ENCODE measurements around the gene C3.
A peak's percentile ranks its signal among the peaks of the same experiment; 100 is the strongest.
"Not testable (repeated sequence)": the region's sequence is repeated elsewhere in the genome, so short reads cannot be mapped to it uniquely, and the experiment has no call there.

The C3 gene

DNA sequence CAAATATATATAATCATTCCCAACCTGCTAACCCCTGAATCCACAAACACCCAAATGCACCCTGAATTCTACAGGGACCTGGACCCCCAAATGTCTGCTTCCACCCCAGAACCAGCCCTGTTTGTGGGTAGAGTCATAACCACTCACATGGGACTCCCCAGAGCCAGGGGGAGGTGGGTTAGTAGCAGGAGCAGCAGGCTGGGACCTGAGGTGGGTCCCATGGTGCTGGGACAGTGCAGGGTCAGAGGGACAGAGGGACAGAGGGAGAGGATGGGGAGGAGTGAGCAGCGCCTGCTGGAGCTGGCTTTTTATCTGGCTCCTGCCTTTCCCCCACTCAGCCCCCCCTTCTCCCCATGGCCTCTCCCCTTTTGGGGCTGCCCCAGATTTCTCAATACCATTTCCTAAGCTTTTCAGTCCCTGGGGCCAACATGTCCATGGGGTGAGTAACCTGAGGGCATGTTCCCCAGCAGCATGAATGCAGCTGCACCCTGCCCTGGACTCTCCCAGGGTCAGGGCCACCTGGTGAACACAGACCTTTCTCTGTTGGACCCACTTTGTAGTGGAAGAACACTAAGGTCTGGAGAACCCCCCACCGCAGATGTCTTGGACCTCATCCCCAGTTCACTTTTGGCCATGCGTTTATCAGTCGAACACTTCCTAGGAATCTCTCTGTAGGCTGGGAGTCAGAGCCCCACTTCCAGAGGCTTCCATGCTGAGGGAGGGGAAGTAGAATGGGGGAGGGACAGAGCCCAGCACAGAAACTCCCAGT is at the start of gene C3:
Gene C3, minus strand, starts transcription at position 282 of the 769 bp plus-strand sequence. Its CDS starts 61 bp downstream, at position 221.
- DNase-seq: peak; percentile 49

- no peak for DNase-seq
These were observed 48.7 kb upstream of the C3 start for GRCh38 chr19:6769006-6769619.

DNA sequence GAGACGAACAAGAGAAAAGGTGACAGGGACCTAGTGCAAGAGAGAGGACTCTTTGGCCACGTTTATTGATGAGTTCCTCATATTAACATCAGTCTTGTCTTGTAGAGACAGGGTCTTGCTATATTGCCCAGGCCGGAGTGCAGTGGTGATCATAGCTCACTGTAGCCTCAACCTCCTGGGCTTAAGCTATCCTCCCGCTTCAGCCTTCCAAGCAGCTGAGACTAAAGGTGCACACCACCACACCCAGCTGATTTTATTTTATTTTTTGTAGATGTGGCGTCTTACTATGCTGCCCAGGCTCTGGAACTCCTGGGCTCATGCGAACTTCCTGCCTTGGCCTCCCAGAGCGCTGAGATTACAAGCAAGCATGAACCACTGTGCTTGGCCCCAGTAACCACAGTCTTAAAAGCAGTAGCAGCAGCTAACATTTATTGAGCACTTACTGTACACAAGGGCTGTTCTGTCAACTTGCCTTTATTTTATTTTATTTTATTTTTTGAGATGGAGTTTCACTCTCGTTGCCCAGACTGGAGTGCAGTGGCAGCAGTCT is 47.9 kb upstream of the C3 start:
- DNase-seq: no peak

- peak; percentile 28 for DNase-seq
These were observed 47.1 kb upstream of the C3 start, which contains the start of gene SH2D3A for GRCh38 chr19:6767357-6768235. Gene SH2D3A (minus strand): TSS chr19:6767435. CDS start chr19:6763748, 3,687 bp downstream.

DNA sequence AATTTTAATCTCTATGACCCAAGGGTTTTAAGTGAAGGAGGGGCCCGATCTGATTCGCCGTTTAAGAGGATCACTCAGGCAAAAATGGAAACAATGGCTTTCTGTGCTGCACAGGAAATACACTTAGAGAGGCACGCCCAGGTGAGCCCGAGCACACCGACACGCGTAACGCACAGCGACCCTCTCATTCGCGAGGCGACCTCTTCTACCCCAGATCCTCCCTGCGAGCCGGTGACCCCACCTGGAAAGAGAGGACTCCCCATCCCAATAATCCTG is 46.6 kb upstream of the C3 start:
- DNase-seq: no peak

- DNase-seq: no peak
These were observed 46.1 kb upstream of the C3 start for GRCh38 chr19:6766357-6767080.

DNA sequence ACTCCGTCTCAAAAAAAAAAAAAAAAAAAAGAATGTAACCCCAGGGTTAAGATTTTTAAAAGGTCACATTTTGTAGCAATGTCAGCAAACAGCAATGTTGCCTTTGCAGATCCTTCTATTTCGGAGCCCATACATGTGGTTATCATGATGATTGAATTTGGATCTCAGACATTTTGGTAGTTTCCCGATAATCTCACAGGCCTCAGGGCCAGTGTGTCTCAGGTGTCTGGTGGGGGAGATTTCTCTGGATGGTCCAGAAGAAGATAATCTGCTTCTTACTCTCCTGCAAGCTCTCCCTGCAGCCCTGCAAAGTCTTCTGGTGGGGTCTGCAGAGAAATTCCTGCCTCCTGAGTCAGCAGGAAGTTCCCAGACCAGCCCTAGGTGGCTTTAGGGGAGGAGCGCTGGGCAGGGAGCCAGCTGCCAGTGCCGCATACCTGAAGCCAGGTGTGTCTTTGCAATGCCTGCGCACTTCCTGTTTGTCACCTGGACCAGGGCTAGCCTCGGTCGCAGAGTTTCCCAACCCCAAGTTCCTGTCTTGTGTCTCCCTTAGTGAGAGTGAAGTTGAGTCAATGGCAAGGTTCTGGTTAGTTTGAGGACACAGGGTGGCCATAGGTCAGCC is 45.4 kb upstream of the C3 start:
- peak; percentile 32 for DNase-seq

GRCh38 chr19:6762253-6762797 is 41.9 kb upstream of the C3 start:
- DNase-seq: not testable (repeated sequence)

DNA sequence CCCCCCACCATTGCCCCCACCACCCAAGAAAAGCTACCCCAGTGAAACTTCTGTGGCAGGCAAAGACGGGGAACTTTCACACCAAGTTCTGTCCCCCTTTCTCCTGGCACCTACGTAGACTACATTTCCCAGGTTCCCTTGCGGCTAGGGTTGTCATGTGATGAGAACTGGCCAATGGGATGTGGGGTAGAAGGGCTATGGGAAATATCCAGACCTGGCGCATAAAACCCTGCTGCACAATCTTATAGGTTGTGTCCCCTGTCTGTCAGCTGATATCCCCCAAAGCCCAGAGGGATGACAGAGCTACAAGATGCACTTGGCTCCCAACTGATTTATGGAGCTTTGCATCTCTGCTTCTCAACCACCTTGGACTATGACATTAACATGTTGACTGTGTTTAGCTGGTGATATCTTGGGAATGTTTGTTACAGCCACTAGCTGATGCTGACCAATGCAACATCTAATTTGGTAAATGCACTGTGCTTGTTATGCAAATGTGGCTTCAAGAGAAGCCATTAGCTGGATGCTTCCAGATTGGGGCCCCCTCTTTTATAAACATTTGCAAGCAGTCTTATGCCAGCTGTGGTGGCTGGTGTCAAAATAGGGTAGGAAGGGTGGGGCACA is 40.7 kb upstream of the C3 start:
- DNase-seq: no peak

DNA sequence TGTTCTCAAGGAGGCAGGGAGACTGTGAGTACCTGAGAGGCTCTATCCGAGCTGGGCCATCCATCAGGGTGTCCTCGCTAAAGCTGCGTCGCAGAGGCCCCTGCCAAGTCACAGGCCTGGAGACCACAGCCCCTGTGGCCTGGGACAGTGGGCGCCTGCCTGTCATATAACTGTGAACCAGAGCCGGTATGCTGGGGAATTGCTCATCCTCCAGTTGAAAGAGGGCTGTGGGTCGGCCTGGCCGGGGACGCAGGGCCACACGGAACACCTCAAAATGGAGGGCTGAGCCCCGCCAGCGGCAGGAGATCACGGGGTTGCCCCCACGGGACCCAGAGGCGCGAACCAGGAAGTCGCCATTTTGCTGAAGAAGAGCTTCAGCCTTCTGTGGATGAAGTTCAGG is 40.2 kb upstream of the C3 start:
- no peak for DNase-seq

GRCh38 chr19:6754653-6755463 is 34.4 kb upstream of the C3 start:
- no peak for DNase-seq

- DNase-seq: no peak
These were observed 33.7 kb upstream of the C3 start for GRCh38 chr19:6754136-6754535.

GRCh38 chr19:6753178-6754031 is 33.0 kb upstream of the C3 start:
- DNase-seq: peak; percentile 65

GRCh38 chr19:6752256-6753177 is 32.1 kb upstream of the C3 start:
- no peak for DNase-seq

DNA sequence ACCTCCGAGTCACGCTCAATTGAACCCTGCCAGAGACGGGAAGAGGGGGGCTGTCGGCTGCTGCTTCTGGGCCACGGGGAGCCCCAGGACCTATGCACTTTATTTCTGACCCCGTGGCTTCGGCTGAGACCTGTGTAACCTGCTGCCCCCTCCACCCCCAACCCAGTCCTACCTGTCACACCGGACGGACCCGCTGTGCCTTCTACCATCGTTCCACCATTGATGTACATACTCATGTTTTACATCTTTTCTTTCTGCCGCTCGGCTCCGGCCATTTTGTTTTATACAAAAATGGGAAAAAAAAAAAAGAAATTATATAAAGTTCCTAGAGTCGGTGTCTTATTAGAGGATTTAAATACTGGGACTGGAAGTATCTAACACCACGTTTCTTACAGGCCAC is 30.7 kb upstream of the C3 start:
- DNase-seq: no peak

DNA sequence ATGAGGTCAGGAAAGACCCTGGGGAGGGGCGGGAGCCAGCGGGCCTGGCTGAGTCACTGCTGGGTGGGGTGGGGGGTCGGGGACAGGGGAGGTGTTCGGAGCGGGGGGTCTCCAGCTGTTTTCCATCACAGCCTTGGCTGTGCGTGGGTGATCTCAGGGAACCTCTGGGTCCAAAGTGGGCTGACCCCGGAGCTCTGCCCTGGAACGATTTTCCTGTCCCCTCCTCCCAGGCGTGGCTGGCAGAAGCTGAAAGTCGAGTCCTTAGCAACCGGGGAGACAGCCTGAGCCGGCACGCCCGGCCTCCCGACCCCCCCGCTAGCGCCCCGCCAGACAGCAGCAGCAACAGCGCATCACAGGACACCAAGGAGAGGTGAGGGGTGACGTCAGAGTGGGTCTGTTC is 29.6 kb upstream of the C3 start:
- DNase-seq: no peak

- DNase-seq: not testable (repeated sequence)
These were observed 28.1 kb upstream of the C3 start for GRCh38 chr19:6748543-6748942.

GRCh38 chr19:6745965-6746364 is 25.5 kb upstream of the C3 start:
- DNase-seq: no peak
